GM12873 (cell line): ENCODE data around the gene FGGY.
A peak's percentile ranks its signal among the peaks of the same experiment; 100 is the strongest.

ENCODE experiments used
- CTCF ChIP-seq: IDR thresholded peaks from 2 replicates; pipeline ENCODE4 v1.5.1; 2012; ENCODE audit warnings: low read depth, mild to moderate bottlenecking, moderate library complexity, low read length, control low read depth; ENCODE audit not compliant: insufficient read depth; ENCODE audit errors: missing control alignments

Gene FGGY

DNA sequence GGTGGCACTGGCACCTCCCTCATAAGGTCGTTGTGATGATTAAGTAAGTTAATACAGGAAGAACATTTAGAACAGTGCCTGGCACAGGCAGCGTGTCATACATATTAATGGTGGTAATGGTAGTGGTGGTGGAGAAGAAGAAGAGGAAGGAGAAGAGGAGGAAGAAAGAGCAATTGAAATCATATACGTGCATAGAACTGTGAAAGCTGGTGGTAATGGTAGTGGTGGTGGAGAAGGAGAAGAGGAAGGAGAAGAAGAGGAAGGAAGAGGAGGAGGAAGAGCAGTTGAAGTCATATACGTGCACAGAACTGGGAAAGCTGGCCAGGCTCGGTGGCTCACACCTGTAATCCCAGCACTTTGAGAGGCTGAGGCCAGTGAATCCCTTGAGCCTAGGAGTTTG is 396.5 kb downstream of the FGGY start:
- no peak for TF ChIP-seq CTCF

- no peak for TF ChIP-seq CTCF
Measured at GRCh38 chr1:59695252-59695651, 398.4 kb downstream of the FGGY start.

GRCh38 chr1:59696421-59697115 is 399.7 kb downstream of the FGGY start:
- TF ChIP-seq CTCF = no peak

DNA sequence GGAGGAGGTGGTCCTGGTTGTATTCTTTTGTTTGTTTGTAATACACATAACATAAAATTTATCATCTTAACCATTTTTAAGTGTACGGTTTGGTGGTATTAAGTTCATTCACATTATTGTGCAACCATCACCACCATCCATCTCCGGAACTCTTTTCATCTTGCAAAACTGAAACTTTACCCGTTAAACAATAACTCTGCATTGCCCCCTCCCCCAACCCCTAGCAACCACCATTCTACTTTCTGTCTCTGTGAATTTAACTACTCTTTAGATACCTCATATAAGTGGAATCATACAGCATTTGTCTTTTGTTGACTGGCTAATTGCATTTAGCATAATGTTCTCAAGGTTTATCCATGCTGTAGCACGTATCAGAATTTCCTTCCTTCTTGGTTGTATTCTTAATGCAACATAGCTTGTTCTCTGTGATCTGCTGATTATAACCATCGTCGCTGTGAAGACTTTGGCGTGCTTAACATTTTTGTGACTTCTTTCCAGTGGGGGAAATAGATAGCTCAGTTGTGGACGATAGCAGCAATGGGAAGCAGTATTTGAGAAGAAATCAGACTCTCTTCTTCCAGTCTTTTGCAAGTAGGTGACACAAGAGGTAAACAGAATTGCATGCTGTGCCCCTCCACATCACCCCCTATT is 400.4 kb downstream of the FGGY start:
- no peak for TF ChIP-seq CTCF

GRCh38 chr1:59698386-59698785 is 401.5 kb downstream of the FGGY start:
- TF ChIP-seq CTCF = no peak

DNA sequence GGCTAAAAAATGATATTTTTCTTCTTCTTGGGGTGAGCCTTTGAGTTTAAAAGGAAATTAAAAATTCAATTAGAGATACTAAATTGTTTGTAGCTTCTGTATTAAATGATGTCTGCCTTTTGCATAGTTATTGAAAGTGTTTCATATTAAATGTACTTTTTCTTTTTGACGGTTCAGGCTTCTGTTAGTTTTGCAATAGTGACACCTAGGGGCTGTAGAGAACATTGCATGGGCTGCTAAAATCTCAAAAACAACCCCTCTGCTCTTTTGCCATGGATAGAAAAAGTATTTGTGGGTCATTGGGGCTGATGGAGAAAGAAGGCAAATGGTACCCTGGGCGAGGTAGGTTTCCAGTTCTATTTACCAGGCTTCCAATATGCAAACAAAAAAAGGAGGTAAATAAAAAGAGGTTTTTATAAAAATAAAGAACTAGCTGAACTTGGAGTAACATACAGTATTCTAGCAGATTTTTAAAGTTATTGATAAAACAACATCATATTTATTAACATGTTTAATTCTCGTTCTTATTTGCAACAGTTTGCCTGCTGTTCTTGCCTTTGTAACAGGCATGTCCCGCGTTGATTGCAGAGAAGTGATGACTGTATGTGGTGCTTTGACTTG is 402.4 kb downstream of the FGGY start:
- TF ChIP-seq CTCF = peak; percentile 83

DNA sequence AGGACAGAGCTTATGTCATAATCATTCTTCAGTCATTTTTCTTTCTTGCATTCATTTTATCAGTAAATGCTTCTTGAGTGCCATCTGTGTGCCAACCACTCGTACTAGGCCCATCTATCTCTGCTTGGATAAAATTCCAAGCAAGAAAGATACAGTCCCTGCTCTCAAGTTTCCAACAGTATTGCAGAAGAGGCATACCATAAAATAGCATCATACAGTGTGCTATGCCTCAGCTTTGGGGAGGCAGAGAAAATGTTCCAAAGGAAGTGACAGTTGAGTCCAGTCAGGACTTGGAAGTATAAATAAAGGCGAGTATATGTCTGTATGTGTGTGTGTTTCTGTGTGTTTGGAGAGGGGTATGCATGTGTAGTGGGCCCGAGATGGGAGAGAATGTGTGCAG is 404.5 kb downstream of the FGGY start:
- TF ChIP-seq CTCF = no peak
